Fibroblast of mammary gland (primary cell): ENCODE measurements around the gene CFD.
"Not testable (repeated sequence)": the region's sequence is repeated elsewhere in the genome, so short reads cannot be mapped to it uniquely, and the experiment has no call there.

Source experiments
- DNase-seq: peaks from one replicate; pipeline ENCODE4 v3.0.0-alpha.2; 2010; ENCODE audit warnings: low read depth
- H3K4me3 ChIP-seq: 2 replicates; pipeline ENCODE4 v1.5.1; 2011; ENCODE audit warnings: low read depth, mild to moderate bottlenecking, low read length, moderate library complexity; ENCODE audit not compliant: control insufficient read depth
- TF ChIP-seq, protein P1 (sequence below): conservative IDR thresholded peaks from 2 replicates; pipeline ENCODE4 v1.5.1; 2011; ENCODE audit warnings: low read depth, low read length, inconsistent platforms; ENCODE audit not compliant: control insufficient read depth, insufficient read depth

The CFD gene

DNA sequence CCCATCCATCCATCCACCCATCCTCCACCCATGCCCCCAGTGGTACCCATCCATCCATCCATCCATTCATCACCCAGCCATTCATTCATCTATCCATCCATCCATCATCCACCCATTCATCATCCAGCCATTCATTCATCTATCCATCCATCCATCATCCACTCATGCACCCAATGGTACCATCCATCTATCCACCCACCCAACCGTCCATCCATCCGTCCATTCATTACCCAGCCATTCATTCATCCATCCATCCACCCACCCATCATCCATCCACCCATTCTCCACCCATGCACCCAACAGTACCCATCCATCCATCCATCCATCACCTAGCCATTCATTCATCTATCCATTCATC, 43.0 kb upstream of the CFD start:
- TF ChIP-seq, protein P1, sequence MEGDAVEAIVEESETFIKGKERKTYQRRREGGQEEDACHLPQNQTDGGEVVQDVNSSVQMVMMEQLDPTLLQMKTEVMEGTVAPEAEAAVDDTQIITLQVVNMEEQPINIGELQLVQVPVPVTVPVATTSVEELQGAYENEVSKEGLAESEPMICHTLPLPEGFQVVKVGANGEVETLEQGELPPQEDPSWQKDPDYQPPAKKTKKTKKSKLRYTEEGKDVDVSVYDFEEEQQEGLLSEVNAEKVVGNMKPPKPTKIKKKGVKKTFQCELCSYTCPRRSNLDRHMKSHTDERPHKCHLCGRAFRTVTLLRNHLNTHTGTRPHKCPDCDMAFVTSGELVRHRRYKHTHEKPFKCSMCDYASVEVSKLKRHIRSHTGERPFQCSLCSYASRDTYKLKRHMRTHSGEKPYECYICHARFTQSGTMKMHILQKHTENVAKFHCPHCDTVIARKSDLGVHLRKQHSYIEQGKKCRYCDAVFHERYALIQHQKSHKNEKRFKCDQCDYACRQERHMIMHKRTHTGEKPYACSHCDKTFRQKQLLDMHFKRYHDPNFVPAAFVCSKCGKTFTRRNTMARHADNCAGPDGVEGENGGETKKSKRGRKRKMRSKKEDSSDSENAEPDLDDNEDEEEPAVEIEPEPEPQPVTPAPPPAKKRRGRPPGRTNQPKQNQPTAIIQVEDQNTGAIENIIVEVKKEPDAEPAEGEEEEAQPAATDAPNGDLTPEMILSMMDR: no peak
- DNase-seq: no peak
- H3K4me3 ChIP-seq: no peak overlapping the region

DNA sequence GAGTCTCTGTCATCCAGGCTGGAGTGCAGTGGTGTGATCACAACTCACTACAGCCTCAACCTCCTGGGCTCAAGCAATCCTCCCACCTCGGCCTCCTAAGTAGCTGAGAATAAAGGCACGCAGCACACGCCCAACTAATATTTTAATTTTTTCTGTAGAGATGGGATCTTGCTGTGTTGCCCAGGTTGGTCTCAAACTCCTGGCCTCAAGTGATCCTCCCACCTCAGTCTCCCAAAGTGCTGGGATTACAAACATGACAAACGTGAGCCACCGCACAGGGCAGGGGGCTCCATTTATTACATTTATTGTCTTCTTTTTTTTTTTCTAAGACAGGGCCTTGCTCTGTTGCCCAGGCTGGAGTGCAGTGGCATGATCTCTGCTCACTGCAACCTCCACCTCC, 39.3 kb upstream of the CFD start:
- DNase-seq, H3K4me3 ChIP-seq: not testable (repeated sequence)

DNA sequence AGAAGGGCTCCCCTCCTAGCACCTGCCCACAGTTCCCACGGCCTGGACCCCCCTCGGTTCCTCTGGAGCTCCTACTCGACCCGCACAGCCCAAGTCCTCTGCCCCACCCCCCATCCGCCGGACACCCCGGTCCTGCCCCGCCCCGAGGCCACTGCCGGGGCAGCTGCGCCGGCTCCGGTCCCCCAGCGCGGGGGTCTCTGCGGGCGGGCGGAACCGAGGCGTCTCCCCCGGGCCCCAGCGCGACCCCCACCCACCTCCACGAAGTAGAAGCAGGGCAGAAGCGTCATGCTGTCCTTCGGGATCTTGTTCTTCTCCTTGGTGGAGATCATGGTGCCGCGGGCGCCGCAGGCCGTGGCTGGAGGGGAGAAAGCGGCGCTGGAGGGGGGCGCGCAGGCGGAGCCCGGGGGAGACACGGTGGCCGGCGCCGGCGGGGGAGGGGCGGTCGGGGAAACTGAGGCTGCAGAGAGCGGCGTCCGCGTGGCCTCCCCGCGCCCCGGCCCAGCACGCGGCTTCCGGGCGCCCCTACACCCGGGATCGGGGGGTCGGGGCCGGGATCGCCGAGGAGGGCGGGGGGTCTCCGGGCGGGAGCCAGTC, 38.1 kb upstream of the CFD start:
- TF ChIP-seq, protein P1: no peak
- no peak for DNase-seq
- H3K4me3 ChIP-seq: no peak overlapping the region

DNA sequence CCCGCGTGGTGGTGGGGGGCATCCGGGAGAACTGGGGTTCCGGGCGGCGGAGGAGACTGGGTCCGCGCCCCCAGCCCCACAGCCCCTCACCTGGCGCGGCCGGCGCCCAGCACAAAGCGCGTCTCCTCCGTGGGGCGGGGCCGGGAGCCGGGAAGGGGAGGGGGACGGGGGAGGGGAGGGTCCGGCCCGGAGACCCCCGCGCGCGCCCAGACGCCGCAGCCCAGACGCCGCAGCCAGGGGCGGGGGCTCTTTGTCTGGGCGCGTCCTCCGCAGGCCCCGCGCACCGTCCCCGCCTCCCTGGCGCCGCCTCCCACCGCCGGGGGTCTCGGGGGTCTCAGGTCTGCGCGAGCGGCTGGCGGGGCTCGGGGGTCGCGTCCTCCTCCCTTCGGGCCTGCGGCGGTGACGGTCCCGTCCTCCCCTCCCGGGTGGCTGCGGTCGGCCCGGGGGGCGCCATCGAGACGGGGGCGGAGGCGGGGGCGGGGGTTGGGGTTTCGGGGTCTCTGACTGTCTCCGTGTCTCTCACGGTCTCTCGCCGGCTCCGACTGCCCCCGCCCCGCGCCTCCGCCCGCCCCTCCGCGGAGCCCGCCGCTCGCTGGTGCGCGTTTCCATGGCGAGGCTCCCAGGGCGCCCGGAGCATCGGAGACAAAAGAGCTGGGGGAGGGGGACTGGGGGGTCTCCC, 37.5 kb upstream of the CFD start, which contains the start of gene PLPPR3:
Gene PLPPR3, minus strand, starts transcription at position 131 of the 679 bp plus-strand sequence. CDS start 396 bp downstream, outside the sequence.
- no peak within 1 kb of the TSS for H3K4me3 ChIP-seq
- TF ChIP-seq, protein P1: no peak
- DNase-seq: no peak

DNA sequence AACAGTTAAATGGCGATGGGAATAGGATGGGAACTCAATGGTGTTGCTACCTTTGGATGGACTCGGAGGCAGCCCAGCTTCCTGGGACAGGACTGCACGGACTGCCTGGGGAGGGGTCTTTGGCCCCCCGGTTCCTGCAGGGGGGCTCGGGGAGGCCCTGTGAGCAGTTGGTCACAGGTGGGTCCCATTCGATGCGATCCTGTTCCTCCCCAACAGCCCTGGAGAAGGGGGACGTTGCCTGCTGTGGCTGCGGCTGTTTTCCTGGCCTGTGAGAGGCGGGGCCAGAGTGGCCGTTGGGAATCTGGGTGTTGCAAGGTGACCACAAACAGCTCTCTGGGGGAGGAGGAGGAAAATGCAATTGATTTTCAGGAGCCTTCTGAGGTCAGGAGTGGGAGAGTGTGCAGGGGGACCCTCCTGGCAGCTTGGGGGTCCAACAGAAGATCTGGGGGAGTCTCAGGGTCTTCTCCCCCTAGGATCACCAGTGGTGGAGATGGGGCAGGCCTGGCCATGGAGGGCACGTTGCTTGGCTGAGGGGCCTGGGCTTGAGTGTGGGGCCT, 35.8 kb upstream of the CFD start:
- no peak for DNase-seq
- TF ChIP-seq, protein P1: no peak
- no peak overlapping the region for H3K4me3 ChIP-seq

DNA sequence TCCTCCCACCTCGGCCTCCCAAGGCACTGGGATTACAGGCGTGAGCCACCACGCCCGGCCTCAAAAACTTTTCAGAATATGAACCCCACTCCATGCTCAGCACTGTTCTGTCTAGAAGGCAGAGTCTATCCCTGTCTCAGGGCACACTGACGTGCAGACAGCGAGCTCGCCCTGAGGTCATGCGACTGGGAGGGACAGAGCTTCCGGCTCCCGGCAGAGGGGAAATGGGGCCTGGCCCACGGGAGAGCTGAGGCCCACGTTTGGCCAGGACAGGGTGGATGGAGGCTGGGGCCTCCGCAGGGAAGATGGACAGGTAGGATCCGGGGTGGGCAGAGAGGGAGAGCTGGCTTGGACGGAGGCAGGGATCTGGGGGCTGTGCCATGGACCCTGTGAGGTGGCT, 34.6 kb upstream of the CFD start:
- TF ChIP-seq, protein P1: no peak
- no peak for DNase-seq
- H3K4me3 ChIP-seq: no peak overlapping the region

DNA sequence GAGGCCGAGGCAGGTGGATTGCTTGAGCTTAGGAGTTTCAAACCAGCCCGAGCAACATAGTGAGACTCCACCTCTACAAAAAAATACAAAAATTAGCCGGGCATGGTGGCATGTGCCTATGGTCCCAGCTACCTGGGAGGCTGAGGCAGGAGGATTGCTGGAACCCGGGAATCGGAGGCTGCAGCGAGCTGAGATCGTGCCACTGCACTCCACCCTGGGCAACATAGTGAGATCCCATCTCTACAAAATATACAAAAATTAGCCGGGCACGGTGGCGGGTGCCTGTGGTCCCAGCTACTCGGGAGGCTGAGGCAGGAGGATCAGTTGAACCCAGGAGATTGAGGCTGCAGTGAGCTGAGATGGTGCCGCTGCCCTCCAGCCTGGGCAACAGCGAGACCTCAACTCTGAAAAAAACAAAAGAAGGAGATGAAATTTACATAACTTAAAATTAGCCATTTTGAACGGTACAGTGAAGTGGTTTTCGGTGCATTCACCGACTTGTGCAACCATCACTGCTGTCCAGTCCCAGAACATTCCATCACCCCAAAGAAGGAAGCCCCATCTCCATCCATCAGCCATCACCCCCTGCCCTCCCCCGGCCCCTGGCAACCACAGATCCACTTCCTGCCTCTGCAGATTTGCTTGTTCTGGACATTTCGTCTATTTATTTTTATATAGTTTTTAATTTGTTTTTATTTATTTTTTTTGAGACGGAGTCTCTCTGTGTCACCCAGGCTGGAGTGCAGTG, 33.4 kb upstream of the CFD start:
- TF ChIP-seq, protein P1: no peak
- H3K4me3 ChIP-seq: no peak overlapping the region
- no peak for DNase-seq
